Measurements from ENCODE around the gene PROX1.

The PROX1 gene, protein sequence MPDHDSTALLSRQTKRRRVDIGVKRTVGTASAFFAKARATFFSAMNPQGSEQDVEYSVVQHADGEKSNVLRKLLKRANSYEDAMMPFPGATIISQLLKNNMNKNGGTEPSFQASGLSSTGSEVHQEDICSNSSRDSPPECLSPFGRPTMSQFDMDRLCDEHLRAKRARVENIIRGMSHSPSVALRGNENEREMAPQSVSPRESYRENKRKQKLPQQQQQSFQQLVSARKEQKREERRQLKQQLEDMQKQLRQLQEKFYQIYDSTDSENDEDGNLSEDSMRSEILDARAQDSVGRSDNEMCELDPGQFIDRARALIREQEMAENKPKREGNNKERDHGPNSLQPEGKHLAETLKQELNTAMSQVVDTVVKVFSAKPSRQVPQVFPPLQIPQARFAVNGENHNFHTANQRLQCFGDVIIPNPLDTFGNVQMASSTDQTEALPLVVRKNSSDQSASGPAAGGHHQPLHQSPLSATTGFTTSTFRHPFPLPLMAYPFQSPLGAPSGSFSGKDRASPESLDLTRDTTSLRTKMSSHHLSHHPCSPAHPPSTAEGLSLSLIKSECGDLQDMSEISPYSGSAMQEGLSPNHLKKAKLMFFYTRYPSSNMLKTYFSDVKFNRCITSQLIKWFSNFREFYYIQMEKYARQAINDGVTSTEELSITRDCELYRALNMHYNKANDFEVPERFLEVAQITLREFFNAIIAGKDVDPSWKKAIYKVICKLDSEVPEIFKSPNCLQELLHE

DNA sequence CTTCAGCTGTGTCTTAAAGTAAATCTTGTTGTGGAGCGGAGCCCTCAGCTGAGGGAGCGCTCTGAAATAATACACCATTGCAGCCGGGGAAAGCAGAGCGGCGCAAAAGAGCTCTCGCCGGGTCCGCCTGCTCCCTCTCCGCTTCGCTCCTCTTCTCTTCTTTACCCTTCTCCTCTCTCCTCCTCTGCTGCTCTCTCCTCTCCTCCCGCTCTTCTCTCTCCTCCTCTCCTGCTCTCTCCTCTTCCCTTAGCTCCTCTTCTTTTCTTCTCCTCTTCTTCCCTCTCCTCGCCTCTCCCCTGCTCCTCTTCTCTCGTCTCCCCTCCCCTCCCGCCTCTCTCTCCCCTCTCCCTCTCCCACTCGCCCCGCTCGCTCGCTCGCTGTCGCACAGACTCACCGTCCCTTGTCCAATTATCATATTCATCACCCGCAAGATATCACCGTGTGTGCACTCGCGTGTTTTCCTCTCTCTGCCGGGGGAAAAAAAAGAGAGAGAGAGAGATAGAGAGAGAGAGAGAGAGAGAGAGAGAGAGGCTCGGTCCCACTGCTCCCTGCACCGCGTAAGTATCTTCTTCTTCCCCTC is at the start of gene PROX1:
Gene PROX1, plus strand, starts transcription at position 47 of the 580 bp plus-strand sequence. CDS start 8,563 bp downstream, outside the sequence.
- peak; percentile 44 for DNase-seq

DNA sequence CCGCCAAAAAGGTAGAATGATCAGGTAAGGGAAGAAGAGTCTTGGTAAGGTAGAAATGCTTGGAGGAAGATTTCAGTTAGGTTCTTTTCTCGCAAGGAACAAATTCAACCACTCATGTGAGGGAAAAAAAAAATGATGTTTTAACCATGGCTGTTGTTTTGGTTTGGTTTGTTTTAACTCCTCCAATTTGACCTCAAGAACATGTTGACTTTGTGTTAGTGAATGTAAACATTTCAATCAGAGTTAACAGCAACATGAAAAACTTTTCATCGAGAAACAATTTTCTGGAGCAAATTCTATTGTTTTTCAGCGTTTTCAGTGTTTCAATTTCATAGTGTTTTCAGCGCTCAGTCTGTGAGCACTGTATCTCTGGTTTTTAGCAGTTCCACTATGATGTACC is 49.0 kb upstream of the PROX1 start:
- DNase-seq = no peak

DNA sequence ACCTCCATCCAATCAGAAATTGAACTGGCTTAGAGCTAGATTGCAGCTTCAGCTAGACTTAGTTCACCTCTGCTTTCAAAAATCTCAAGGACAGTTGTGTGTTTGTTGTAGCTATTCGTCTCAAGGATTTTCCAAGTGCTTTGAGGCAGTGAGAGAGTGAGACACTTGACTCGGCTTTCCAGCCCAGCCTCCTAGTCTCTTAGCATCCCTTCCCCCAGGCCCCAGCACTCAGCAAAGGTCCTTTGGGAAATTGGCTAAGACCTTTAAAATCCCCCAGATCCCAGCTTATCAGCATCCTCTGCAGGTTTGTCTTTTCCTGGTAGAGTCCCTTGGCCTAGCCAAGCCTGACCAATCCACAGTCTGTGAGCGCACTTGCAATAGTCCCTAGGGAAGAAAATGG is 47.9 kb upstream of the PROX1 start:
- DNase-seq = no peak

DNA sequence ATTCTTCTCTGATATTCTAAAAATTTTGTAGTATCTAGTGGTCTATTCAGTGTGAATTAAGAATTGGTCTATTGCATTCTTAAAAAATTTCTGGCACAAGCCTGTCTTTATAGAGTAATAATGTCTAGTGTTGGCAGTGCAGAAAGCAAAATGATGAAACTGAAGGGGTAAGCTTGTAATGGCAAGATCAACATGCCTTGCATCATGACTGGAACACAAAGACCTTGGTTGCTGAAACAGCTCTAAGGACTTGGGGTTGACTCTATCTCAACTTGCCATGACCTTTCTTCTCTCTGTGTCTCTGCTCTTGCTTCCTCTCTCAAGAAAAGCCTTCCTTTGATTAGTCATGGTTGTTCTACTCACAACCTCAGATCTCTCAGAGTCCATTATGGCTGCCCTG is 46.8 kb upstream of the PROX1 start:
- no peak for DNase-seq

DNA sequence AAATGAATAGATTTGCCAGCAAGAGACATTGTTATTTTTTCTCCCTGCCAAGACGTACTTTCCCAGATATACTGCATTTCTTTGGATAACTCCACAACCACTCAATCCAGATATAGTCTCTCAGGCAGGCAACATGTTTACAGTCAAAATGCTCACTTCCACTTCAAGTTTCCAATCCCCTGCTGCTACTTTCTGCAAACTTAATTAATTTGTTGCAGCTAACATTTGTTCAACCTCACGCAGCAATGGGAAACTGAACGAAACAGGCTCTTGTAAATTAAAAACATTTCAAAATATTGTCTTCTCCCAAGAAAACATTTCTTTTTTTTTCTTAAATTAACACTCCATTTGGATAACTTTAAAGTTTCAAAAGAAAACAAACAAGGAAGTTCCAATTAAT is 45.7 kb upstream of the PROX1 start:
- DNase-seq = no peak

DNA sequence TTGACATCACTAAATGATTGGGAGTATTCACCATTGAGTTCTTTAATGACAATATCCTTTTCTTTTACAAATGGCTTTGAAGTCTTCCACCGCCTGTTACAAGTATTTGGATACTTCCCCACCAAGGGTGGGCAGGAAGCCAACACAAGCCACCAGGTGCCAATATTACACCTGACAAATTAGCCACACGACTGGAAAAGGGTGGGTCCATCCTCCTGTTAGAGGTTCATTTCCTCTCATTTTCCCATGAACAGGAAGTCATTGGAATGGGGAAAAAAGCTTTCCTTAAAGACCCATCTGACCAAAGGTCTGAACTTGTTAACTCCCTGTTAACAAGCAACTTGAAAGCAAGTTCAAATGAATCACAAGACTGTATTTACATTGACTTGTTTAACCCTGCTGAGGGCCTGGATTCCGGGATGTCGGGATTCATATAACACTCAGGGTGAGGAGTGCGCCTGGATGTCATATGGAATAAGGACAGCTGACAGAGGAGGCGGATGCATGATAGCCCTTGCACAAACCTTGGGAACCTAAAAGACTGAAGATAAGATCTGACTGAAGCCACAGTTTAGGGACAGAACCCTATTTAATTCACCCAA is 40.5 kb upstream of the PROX1 start:
- DNase-seq = no peak

DNA sequence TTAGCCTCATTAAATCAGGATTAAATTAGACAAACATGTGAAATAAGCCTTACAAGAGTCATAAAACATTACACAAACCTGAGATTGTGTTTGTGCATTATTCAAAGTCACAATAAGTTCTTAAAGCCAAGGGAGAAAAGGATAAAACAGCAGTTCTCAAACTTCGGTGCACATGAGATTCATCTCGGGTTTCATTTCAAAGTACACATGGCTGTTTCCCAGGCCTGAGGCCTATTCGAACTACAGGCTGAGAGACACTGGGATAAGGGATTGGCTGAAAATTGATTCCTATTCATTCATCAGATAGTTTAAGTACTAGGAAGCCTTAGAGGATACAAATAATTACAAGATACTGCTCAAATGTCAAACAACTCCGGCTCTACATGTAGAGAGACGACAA is 35.9 kb upstream of the PROX1 start:
- no peak for DNase-seq

DNA sequence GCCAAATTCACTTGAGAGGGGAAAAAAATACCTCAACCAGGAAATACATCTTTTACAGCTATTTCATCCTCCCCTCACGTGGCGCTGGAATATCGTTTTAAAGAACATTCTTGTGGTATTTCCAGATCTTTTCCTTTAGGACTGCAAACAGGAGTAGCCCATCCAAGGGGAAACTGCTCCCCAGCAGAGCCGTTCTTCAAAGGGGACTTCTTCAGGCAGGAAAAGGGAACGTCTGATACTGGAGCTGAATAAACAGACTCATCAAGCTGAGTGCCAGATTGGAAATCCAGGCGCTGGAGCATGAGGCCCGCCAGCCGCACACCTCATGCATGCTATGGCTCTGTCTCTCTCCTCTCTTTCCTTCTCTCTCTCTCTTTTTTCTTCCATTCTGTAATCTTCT is 34.0 kb upstream of the PROX1 start:
- no peak for DNase-seq

DNA sequence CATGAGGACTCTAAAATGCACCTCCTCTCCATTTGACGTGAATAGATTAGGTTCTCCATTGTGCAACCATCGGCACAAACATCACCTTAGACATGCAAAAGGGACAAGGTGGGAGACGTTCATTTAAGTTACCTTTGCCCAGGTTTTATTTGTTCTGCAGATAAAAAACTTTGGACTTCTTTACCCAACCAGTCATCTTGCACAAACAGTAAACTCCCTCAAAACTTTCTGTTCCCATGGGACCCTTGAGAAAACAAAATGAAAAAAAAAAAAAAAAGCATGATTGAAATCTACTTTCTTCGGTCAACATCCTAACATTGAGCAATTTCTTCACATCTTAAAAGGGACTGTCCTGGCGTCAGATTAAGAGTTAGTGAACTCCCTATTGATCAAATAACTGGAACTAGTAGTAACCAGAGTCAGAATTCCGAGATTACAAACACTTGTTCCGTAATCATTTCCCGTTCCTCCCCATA is 31.4 kb upstream of the PROX1 start:
- no peak for DNase-seq

DNA sequence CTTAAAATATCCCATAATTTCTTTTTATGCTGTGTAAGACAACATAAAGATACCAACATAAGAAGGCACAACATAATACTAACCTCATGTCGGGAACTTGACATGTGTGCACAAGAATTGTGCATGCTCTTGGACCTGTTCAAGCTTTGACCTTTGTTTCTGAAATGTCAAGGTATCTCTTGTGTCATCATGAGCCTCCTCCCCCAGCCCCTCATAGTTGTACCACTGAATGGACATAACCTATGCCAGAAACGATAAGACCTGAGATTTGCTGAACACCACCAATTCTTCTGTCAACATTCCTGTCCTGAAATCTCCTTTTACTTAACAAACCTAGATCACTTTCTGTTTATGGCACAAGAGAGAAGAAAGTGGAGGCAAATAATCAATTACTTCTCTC is 29.4 kb upstream of the PROX1 start:
- no peak for DNase-seq

DNA sequence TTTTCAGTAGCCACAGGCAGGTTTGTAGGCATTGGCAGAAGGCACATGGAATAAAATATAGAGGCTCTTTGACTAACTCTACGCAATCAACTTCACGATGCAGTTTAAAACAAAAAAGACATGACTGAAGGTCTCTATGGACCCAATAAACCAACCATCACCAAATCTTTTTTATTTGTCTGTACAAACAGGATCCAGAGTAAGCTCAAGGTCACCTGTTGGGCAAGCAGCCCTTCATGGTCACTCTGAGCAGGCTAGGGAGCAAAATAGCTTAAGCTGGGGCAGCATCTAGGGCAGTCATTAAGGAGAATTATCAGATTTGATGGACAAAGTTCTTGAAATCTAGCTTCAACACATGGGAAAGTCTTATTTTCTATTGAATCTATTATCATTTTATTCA is 26.8 kb upstream of the PROX1 start:
- DNase-seq = no peak

DNA sequence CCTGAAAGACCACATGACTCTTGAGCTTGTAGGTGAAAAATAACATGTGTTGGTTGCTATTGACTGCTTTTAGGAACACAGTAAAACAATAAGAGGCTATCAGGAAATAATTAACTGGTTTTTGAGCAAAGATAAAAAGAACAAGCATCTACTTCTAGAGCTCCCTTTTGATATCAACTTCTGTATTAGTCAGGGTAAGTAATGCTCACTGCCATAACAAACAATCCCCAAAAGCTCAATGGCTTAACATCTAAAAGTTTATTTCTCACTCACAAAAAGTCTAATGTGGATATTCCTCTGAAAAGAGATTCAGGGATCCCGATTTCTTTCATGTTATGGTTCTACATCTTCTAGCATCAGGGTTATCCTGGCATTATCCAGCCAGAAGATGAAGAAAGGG is 25.3 kb upstream of the PROX1 start:
- DNase-seq = no peak

DNA sequence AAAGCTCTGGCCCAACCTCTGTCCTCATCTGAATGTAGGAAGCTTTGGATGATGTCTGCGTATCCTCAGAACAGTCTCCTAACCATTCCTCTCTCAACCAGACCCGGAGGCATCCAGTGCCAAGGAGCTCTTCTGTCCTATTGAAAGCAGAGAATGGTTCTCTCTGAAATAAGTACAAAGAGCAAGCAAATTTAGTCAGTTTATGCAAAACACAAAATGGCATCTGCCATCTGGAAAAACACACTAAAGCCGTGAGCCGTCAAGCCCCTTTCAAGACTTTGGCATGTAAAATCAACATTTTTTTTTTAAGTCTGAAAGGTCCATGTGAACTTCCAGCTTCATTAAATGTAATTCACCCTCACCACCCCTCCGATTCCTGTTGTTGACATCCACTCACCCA is 21.7 kb upstream of the PROX1 start:
- no peak for DNase-seq

DNA sequence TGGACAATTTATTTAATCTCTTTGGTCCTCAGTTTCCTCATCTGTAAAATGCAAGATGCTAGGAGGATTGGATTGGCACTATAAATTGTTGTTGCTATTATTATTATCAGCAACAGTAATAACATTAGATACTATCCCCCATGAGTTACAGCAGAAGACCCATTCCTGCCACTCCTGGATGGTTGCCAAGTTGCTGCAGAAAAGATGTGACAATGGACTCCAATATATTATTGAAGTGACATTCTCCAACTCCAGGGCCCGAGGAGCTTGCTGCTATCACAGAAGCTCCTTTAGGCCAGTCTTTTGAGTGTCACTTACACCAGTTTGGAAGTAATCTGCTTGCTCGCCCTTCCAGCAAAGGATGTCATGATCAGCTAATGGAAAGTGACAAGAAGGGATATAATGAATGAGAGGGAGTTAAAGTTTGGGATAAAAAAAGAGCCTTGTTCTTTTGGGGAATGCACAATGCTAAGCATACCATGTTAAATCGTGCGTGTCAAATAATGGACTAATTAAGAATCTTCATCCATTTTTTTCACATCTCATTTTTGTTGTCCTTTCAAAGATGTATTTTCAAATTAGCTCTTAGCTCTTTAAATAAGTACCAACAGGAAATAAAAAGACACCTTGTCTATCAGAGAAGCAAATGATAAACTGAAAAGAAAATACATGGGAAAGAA is 19.5 kb upstream of the PROX1 start:
- DNase-seq = no peak

DNA sequence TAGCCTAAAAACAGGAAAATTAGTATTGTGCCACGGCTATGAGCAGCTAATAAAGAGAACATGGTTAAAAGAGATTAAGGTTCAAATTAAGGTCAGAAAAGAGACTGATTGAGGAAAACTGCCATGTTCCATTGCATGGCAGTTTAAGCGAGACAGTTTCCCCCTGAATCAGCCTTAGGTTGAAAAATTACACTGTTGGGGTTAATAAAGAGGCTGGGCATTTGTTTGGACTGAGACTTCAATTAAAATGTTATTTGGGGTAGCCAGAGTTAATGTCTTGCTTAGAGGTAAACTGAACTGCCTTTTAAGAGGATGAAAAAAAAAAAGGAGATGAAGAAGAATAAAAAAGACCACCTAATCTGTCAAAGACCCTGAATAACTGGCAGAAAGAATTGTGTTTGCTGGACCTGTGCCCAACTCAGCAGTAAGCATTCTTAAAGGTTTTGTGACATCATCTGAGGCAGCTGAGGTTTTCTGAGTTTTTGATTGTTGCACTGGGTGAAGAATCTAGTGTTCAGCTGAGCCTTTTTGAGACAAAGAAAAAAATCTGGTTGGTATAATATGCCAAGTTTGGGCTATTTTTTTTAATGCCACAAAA is 17.7 kb upstream of the PROX1 start:
- DNase-seq = no peak

DNA sequence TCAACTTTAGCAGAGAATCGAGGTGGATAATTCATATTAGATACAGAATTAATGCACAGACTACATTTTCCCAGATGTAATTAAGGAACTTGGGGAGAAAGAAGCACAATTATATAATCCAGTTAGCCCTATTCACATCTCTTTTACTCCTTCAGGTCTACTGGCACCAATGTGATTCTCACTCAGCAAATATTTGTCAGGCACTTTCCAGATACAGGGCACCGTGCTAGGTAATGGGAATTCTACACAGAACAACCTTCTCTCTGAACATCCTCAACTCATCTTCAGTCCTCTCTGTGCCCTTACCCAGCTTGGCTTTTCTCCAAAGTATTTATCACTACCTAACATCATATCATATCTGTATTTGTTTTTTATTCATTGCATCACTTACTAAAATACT is 15.6 kb upstream of the PROX1 start:
- DNase-seq = no peak

DNA sequence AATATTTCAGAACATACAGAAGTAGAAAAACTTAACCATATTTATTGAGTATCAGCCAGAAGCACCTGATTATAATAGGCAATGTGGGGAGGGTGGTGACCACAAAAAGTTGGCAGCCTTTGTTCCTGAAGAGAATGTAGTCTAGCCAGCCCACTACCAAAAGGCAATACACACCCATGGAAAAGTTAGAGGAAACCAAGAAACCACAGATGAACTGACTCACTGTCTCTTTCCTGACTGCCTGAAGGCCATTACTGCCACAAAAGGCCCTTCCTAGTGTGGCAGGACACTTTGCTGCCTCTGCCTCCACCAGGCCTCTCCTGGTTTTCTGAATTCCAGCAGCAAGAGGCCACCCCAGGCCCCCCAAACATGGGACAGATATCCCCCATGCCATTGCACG is 14.6 kb upstream of the PROX1 start:
- DNase-seq = no peak

DNA sequence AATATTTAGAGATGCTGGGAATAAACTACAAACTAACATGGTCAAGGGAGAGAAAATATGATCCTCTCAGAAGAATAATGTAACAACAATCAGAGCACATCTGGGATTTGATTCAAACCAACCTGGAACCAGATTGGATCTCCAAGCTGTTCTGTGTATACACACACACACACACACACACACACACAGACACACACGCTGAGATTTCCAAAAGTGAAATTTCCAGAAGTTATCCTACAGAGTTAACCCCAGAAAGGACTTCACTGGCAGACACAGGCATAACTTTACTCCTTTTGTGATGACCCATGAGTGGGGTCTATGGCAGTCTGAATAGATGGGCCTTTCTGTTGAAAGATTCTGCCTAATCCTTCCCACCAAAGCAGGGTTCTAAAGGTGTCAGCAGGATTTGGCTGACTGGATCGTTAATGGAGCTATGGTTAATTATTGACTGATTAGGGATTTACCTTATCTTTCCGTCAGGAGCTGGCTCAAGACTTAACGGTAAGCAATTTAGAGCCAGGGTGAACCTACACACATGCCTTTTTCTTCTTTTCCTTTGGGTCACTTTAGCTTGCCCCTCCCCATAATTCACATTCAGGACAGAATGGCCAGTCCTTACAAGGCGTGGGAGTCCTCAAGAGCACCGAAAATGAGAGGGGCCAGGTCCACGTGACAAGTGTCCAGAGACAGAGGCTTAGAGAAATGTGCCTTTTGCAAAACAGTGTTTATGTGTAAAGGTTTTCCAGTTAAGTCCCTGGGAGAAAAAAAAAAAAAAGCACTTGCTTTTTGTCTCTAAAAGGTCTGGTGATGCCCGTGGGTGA is 10.9 kb upstream of the PROX1 start:
- no peak for DNase-seq

DNA sequence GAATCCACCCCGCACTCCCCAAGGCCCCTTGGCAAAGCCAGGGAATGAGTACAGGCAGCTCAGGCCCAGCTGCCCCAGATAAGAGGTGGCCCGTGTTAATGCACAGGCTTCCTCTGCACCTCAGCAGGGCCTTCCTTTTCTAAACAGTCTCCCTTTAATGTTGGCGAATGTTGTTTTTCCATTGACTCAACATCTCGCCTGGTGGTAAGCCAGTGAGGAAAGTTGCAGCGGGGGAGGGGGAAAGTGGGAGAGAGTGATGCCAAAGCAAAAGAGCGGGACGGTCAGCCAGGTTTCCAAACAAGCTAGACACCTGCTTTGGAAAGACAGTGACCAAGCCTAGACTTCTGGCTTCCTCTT is 10.3 kb upstream of the PROX1 start:
- DNase-seq = no peak

DNA sequence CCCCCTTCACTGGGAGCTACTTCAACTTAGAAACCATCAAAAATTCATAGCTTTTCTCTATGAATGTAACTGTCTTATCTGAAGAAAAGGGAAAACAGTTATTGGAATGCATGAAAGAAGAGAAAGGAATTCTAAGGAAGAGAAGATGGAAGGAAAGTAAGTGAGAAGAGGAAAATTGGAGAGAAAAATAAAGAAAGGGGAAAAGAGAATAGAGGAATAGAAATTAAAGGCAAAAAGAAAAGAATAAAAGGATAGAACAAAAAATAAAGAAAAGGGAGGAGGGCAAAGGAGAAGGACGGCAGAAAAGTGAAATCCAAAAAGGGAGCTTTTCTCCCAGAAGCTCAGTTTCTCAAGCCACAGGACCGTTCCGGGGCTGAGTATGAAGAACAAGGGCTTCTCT is 9.9 kb upstream of the PROX1 start:
- DNase-seq = no peak

DNA sequence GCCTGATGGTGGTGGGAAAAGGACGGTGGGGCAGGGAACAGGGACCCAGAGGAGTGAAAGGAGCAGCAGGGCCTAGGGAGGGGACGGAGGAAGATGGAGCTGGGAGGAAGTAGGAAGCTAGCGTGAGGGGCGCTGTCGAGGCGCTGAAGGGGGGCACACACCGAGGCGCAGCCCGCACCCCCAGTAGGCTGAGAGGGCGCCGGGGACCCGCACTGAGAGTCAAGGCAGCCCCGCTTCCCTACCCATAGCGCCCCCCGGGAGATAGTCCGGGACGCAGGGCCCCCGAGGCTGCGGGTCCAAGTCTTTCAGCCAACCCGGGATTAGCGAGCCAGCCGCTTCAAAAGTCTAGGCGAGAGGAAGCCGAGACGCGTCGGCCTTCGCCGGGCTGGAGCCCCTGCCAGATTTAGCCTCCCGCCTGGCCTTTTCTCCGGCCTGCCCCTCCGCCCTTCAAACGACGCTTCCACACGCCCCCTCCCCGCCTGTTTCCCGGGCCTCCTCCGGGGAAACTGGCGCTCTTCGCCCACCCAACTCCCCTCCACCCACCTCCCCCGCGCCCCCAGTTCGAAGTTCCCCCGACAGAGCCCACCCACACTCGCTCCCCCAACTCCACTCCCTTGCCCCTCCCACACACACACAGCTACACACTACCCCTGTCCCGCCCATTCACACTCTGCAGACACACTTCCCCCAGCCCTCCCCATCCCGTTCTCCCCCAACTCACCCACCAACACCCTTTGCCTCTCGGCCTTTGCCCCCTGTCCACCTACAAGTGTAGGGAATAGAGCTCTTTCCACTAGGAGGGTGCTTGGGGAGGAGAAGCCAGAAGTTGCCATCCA is 7.8 kb upstream of the PROX1 start:
- DNase-seq = no peak
